GM21619 (cell line): ENCODE results near the gene TMEM222.
"Not testable (repeated sequence)": the region's sequence is repeated elsewhere in the genome, so short reads cannot be mapped to it uniquely, and the experiment has no call there.

Source experiments
- ATAC-seq: cut with Tn5 transposase; IDR thresholded peaks from one replicate; pipeline ENCODE4 v1.9.1; 2021; ENCODE audit not compliant: unreplicated experiment

TMEM222 gene

GRCh38 chr1:27377760-27378495 lies 56.0 kb downstream of the TMEM222 start:
- ATAC-seq: no peak

GRCh38 chr1:27379564-27380122 lies 57.7 kb downstream of the TMEM222 start:
- no peak for ATAC-seq

GRCh38 chr1:27380224-27380623 lies 58.3 kb downstream of the TMEM222 start:
- ATAC-seq: no peak

- ATAC-seq: no peak
Observed at GRCh38 chr1:27380766-27381733, 59.1 kb downstream of the TMEM222 start.

- no peak for ATAC-seq
Observed at GRCh38 chr1:27381969-27382762, 60.2 kb downstream of the TMEM222 start.

- ATAC-seq: no peak
Observed at GRCh38 chr1:27383039-27383605, 61.2 kb downstream of the TMEM222 start, which contains the start of gene CD164L2. CD164L2 (minus strand) TSS chr1:27383333; CDS start chr1:27383239, 94 bp downstream.

- ATAC-seq: no peak
Observed at GRCh38 chr1:27383661-27384060, 61.7 kb downstream of the TMEM222 start.

- not testable (repeated sequence) for ATAC-seq
Observed at GRCh38 chr1:27384797-27385196, 62.8 kb downstream of the TMEM222 start.
